ENCODE measurements around the gene EEF1AKMT3.

DNA sequence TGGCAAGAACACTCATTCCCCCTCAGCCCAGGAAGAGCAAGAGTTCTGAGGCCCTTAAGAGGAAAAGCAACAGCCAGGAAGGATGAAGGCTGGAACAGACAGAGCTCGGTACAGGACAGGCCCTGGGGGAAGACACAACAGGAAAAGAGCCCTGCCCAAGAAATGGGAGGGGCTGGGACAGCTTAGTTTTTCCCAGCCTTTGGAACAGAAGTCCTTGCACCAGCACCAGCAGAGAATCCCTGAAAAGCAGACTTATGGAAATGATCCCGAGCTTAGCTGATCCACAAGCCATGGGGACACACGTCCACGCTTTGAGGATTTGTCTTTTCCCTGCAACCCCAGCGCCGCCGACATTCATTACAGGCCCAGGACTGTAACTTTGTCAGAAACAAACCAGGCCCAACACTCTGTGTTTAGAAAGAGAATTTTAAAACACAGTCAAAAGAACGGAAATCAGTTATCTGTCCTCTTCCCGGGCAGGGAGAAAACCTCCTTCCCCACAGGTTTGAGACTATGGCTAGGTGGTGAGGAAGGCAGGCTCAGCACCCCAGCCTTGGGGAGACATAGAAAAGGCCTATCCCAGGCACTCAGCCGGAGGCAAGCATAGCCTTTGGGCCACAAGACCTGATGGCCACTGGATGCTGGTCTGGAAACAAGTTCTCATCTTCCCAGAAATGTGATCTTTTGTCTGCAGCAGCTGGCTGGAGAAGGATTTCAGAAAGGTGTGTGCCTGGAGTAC, 50.1 kb downstream of the EEF1AKMT3 start:
- TF ChIP-seq RAD21 (IDR thresholded peaks at IDR 0.05; ENCODE audit: low read depth) (no peak), FOSL1 (IDR thresholded peaks at IDR 0.05; ENCODE audit: low read depth) (no peak), POLR2A (IDR thresholded peaks at IDR 0.05; ENCODE audit: borderline replicate concordance, extremely low read depth, insufficient read depth, insufficient read length) (no peak), ZNF274 (IDR thresholded peaks at IDR 0.05; ENCODE audit: low read depth, low read length) (no peak), EZH2 (IDR thresholded peaks at IDR 0.05) (no peak), YY1 (IDR thresholded peaks at IDR 0.05; ENCODE audit: extremely low read depth, insufficient replicate concordance, low read depth, low read length) (no peak), POLR2AphosphoS5 (IDR thresholded peaks at IDR 0.05; ENCODE audit: low read depth, low read length) (no peak), SIN3A (IDR thresholded peaks at IDR 0.05; ENCODE audit: low read depth) (no peak), CEBPB (IDR thresholded peaks at IDR 0.05; ENCODE audit: low read depth) (no peak)
- TF ChIP-seq, protein P1, sequence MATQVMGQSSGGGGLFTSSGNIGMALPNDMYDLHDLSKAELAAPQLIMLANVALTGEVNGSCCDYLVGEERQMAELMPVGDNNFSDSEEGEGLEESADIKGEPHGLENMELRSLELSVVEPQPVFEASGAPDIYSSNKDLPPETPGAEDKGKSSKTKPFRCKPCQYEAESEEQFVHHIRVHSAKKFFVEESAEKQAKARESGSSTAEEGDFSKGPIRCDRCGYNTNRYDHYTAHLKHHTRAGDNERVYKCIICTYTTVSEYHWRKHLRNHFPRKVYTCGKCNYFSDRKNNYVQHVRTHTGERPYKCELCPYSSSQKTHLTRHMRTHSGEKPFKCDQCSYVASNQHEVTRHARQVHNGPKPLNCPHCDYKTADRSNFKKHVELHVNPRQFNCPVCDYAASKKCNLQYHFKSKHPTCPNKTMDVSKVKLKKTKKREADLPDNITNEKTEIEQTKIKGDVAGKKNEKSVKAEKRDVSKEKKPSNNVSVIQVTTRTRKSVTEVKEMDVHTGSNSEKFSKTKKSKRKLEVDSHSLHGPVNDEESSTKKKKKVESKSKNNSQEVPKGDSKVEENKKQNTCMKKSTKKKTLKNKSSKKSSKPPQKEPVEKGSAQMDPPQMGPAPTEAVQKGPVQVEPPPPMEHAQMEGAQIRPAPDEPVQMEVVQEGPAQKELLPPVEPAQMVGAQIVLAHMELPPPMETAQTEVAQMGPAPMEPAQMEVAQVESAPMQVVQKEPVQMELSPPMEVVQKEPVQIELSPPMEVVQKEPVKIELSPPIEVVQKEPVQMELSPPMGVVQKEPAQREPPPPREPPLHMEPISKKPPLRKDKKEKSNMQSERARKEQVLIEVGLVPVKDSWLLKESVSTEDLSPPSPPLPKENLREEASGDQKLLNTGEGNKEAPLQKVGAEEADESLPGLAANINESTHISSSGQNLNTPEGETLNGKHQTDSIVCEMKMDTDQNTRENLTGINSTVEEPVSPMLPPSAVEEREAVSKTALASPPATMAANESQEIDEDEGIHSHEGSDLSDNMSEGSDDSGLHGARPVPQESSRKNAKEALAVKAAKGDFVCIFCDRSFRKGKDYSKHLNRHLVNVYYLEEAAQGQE (IDR thresholded peaks at IDR 0.05; ENCODE audit: low read depth): no peak
- TF ChIP-seq, protein P2, sequence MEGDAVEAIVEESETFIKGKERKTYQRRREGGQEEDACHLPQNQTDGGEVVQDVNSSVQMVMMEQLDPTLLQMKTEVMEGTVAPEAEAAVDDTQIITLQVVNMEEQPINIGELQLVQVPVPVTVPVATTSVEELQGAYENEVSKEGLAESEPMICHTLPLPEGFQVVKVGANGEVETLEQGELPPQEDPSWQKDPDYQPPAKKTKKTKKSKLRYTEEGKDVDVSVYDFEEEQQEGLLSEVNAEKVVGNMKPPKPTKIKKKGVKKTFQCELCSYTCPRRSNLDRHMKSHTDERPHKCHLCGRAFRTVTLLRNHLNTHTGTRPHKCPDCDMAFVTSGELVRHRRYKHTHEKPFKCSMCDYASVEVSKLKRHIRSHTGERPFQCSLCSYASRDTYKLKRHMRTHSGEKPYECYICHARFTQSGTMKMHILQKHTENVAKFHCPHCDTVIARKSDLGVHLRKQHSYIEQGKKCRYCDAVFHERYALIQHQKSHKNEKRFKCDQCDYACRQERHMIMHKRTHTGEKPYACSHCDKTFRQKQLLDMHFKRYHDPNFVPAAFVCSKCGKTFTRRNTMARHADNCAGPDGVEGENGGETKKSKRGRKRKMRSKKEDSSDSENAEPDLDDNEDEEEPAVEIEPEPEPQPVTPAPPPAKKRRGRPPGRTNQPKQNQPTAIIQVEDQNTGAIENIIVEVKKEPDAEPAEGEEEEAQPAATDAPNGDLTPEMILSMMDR (IDR thresholded peaks at IDR 0.05 in 2 of 3, conservative IDR thresholded peaks at IDR 0.05 in 1 of 3; ENCODE audit: borderline replicate concordance in 1 of 3, insufficient read depth in 1 of 3, low read depth in 2 of 3, low read length in 2 of 3): no peak
- TF ChIP-seq, protein P3, sequence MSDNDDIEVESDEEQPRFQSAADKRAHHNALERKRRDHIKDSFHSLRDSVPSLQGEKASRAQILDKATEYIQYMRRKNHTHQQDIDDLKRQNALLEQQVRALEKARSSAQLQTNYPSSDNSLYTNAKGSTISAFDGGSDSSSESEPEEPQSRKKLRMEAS (IDR thresholded peaks at IDR 0.05): no peak
- TF ChIP-seq, protein P4, sequence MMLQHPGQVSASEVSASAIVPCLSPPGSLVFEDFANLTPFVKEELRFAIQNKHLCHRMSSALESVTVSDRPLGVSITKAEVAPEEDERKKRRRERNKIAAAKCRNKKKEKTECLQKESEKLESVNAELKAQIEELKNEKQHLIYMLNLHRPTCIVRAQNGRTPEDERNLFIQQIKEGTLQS (IDR thresholded peaks at IDR 0.05): no peak

All from HCT116 (cell line).